HG03045 (cell line): ENCODE results near the gene RNASE13.

Source experiments
- ATAC-seq: cut with Tn5 transposase; IDR thresholded peaks from one replicate; pipeline ENCODE4 v1.9.1; 2021; ENCODE audit warnings: mild to moderate bottlenecking, moderate library complexity; ENCODE audit not compliant: unreplicated experiment

Gene RNASE13

GRCh38 chr14:21066882-21067502 is 32.4 kb upstream of the RNASE13 start:
- ATAC-seq = no peak

GRCh38 chr14:21063479-21063878 is 28.9 kb upstream of the RNASE13 start:
- no peak for ATAC-seq

- ATAC-seq = no peak
Observed at GRCh38 chr14:21061347-21061668, 26.7 kb upstream of the RNASE13 start.

GRCh38 chr14:21060614-21061346 is 26.2 kb upstream of the RNASE13 start:
- no peak for ATAC-seq

- ATAC-seq = no peak
Observed at GRCh38 chr14:21059842-21060613, 25.4 kb upstream of the RNASE13 start.

- no peak for ATAC-seq
Observed at GRCh38 chr14:21058903-21059302, 24.3 kb upstream of the RNASE13 start.

- ATAC-seq = no peak
Observed at GRCh38 chr14:21057803-21058675, 23.4 kb upstream of the RNASE13 start, which contains the start of gene RNASE8. Gene RNASE8 (plus strand): TSS chr14:21057822. CDS start chr14:21057893, 71 bp downstream.

GRCh38 chr14:21056520-21057163 is 22.0 kb upstream of the RNASE13 start:
- no peak for ATAC-seq

- no peak for ATAC-seq
Observed at GRCh38 chr14:21055432-21056117, 21.0 kb upstream of the RNASE13 start.

GRCh38 chr14:21054768-21055145 is 20.1 kb upstream of the RNASE13 start:
- ATAC-seq = no peak

- no peak for ATAC-seq
Observed at GRCh38 chr14:21054123-21054767, 19.6 kb upstream of the RNASE13 start.

GRCh38 chr14:21053184-21054122 is 18.8 kb upstream of the RNASE13 start:
- no peak for ATAC-seq

- no peak for ATAC-seq
Observed at GRCh38 chr14:21050597-21050996, 16.0 kb upstream of the RNASE13 start.

- no peak for ATAC-seq
Observed at GRCh38 chr14:21049271-21049673, 14.7 kb upstream of the RNASE13 start.

GRCh38 chr14:21048638-21049037 is 14.0 kb upstream of the RNASE13 start:
- ATAC-seq = no peak

GRCh38 chr14:21047378-21047781 is 12.8 kb upstream of the RNASE13 start:
- ATAC-seq = no peak

- ATAC-seq = no peak
Observed at GRCh38 chr14:21043974-21044618, 9.5 kb upstream of the RNASE13 start.
